ENCODE measurements around the gene CTBP2.

CTBP2 gene

GRCh38 chr10:125043841-125044658, 116.3 kb downstream of the CTBP2 start:
- no peak for DNase-seq (ENCODE audit: low spot score)

DNA sequence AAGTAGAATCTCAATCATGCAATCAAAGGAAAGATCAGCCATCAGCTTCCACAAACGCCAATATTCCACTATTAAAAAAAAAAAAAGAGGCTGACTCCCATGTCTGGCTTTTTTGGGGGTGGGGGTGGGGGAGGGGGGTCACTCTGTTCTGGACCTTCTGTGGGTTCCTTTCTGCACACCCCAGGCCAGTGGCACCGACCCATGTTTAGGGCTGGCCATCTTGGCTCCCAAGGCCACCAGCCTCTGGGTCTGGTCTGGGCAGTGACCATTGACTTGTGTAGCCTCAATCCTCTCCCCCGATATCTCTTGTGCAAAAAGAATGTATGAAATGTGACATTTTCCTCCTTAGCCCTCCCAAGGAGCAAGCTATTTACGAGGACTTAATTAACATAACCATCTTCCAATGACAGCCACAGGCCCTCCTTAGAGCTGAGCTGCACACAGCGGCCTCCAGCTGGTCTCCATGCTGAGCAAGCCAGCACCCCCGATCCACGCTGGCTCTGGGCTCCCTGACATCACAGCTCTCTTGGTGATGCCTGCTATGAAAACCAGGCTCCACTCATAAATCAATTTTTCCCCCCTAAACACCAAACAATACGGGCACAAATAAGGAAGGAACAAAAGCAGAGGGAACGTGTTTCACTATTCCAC, 118.4 kb downstream of the CTBP2 start:
- DNase-seq (ENCODE audit: low spot score): no peak

DNA sequence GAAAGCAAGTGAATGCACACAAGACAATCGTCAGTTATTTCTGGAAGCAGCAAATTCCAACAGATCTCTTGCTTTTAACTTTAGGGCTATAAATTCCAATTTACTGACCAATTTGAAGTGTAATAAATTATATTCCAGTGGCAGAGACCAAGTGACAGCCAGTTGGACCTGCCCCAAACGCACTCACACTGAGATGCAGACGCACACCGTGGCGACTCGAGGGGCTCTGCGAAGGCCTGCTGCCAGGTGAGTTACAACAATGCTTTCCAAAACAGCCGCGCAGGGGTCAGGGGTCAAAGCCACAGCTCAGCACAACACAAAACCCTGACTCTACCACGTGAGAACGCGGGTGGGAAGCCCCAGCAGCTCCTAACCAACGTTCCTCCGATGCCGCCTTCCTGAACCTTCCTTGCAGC, 121.0 kb downstream of the CTBP2 start:
- DNase-seq (ENCODE audit: low spot score): no peak

DNA sequence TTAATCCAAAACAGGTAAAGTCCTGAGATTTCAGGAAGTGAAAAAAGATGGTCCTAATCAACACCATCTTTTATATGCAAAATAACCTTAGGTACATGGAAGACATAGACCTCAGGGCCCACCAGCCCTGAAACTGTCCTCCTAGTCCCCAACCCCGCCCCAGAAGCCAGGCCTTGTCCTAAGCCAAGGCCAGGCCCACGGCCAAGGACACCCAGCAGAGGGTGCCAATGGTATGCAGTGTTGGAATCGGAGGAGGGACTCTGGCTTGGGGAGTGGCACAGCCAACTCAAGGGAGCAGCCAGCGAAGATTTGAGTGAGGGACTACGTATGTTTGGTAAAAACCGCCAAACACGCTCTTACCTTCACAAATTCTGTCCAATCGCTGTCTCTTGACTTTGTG, 121.7 kb downstream of the CTBP2 start:
- DNase-seq (ENCODE audit: low spot score): no peak

DNA sequence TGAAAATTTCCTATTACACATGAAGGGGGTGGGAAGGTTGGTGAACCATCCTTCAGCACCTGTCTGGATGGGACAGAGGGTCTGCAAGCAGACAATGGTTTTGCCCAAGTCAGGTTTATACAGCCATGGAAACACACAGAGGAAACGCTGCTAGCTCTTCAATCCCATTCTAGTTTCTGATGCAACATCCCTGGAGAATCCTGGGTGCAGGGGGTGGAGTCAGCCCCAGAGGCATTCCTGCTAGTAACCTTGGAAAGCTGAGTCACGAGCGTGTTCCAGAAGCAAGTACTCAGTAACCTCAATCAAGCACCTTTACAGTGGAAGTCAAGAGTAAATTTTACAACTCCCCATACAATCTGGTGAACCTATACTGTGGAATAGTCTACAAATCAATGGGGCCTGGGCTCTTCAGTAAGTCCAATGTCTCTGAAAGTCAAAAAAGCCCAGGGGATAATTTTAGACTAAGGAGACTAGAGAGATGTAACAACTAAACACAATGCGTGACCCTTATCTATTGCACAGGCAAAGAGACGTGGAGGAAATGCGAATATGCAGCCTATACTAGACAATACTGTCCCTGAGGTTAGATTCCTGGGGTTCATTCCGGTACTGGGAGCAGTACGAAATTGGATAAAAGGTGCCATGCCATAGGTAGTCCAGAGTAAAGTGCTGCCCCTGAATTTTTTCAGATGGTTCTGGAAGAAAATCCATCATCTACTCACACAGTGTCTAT, 123.1 kb downstream of the CTBP2 start:
- no peak for DNase-seq (ENCODE audit: low spot score)

- DNase-seq (ENCODE audit: low spot score): no peak
Observed at GRCh38 chr10:125035588-125036295, 124.6 kb downstream of the CTBP2 start.

DNA sequence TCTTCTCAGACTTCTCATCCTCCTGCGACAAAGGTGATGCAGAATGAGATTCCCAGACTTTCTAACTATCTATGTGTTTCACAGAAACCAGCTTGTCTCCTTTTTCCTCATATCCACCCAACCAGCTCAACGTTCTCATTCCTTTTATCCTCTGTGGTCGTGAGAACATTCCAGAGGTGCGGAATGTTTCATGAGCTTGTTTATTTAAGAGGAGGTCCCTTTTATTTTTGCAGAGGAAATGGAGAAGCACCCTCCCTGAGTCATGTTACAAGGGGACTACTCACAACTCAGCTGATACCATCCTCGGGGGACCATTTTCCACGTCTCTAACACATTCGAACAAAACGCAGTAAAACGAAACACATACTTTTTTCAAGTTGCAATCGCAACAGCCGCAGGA, 125.2 kb downstream of the CTBP2 start:
- DNase-seq (ENCODE audit: low spot score): no peak

- no peak for DNase-seq (ENCODE audit: low spot score)
Observed at GRCh38 chr10:125034675-125035074, 125.7 kb downstream of the CTBP2 start.

DNA sequence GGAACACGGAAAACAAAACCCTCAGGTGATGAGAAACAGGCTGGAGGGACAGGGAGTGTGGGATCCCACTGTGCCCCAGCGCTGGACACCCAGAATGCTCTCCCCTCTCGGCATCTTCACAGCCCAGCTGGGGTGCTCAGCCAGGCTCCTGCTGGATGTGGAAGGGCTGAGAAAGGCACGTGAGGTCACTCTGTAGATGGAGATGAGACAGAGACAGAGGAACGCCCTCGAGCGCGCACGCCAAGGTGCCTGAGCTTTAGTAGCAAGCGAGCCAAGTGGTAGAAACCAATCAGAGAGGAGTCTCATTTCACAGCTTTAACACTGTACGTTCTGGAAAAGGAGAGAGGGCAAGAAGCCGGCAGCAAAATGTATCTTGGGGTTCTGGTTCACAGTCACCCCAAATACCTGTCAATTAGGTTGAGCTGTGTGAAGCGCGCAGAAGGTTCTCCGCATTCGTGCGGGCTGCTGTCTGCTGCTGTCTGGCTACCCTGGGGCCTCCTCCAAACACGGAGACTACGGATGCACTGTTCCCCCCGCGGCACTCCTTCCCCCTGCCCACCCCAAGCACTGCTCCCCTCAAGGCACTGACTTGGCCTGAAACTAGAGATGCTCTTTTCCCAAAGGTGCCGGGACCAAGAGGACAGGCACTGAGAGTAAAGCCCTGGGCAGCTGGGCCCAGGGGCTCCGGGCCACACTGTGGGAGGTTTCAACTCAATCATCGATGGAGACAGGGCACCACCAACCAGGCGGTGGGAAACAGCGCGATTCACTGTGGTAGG, 127.0 kb downstream of the CTBP2 start:
- DNase-seq (ENCODE audit: low spot score): no peak

- DNase-seq (ENCODE audit: low spot score): no peak
Observed at GRCh38 chr10:125032474-125033020, 127.8 kb downstream of the CTBP2 start.

DNA sequence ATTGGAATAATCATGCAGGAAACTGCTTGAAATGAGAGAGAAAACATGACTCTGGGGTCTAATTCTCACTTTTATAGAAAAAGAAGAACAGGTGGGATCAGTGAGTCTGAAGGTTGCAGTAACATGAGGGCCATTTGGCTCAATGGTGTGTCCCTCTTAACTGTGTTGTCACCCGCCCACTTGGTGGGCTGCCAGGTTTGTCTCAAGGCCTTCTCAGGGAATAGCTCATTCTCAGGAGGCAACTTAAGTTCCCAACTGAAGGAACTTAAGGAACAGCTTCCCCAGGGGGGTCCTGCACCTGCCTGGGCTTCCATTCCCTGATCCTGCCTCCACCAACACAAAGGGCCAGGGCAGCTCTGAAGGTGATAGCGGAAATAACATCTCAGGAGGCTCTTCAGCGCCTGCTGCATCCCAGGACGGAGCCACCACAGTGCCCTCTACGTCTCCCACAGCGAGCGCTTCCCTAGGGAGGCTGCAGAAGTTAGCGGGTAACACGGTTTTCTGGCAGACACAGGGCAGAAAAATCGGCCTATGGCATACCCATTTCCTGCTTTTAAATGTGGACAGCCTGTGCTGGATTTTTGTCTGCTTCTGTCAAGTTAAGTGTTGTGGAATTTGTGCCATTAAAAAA, 129.7 kb downstream of the CTBP2 start:
- DNase-seq (ENCODE audit: low spot score): no peak

- DNase-seq (ENCODE audit: low spot score): no peak
Observed at GRCh38 chr10:125029584-125030242, 130.7 kb downstream of the CTBP2 start.

DNA sequence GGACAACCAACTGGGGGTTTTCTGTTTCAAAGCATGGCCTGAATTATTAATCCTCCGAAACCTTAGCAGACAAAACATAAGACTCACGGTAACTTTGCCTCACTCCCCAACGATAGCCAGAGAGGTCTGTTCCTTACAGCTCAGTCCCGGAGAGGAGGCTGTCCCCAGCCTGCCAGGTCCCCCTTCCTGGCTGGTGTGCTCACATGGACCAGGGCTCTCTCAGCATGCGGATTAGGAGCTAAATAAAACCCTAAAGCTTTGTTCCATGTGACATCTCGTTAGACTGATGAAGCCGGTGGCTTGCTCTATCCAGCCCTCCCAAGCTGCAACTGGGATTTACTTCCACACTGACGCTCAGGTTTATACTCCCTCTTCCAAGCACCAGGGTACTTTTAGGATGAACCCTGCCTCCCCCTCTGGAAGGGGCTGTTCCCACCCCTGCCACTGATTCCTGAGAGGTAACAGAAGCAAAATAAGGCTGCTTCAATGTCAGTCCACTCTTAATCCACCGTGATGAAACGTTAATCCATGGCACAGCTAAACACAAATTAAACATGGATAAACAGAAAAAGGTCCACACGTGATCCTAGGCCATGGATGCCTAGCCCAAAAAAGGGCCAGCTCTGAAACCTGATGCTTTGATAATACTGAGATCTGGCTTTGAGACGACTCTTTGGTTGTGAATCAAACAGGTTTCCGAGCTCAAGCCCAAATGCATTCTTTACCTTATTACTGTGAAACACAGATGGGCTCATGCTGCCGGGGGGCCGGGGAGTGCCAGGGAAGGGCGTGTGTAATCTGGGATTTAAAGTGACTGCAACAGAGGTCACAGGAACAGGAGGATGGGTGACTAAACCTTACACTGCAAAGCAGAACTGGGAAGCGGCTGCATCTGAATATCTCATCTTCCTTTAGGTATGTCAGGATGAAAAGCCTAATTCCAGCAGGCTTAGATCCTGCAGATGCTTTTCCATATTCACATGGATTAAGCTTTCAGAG, 132.2 kb downstream of the CTBP2 start:
- DNase-seq (ENCODE audit: low spot score): no peak

DNA sequence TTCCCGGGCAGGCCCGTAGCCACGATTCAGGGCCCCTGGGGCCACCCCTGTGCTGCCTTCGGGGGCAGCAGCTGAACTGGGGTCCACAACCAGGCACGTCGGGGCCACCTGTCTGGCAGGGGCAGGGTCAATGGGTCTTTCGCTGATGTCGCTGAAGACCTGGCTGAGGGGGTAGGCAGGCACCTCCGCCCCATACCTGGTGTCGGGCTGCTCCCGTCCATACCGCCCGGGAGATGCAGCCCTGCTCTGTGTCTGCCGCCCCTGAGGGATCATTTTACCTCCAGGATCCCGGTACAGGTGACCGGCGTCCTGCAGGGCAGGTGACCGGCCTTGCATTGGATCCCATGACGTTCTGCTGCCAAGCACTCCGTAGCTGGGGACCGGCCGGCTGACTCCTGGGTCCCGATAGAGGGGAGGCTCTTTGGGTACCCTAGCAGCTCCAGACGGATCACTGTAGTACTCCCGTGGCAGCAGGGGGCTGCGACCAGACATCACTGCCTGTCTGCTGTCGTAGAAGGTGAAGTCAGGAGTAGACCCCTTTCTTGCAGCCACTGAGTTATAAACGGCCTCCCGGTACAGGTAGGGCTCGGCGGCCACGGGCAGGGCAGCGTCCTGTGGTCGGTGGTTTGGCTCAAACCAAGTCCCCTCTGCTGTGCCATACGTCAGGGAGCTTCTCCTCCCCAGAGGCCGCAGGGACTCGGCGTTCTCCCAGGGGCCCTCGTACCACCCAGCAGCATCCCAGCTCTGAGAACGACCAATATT, 133.2 kb downstream of the CTBP2 start:
- DNase-seq (ENCODE audit: low spot score): no peak

- no peak for DNase-seq (ENCODE audit: low spot score)
Observed at GRCh38 chr10:125026036-125026931, 134.1 kb downstream of the CTBP2 start.

DNA sequence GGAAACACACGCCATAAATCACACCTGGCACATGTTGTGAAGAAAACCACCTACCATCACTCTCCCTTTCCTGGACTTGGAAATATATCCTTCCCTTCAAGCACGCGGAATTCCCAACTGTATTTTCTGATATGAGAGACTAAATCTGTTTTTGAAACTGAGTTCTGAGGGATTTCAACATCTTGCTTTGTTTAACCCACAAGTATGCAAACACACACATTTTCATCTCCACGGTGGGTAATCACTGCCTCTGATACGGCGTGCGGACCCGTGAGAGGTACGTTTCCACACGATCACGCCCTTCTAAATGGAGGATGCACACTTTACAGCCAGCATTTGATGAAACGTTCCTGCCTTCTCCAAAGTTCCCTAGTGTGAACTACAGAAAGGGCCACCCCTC, 135.0 kb downstream of the CTBP2 start:
- DNase-seq (ENCODE audit: low spot score): no peak
